Astrocyte (in vitro differentiated cells and primary cell): ENCODE data around the gene TNNT3. TPM values are rescaled to one million over a fixed set of nuclear protein-coding genes. Genes with fewer than 3 reads are reported as not detected.

Source experiments
- DNase-seq: peaks from one replicate; pipeline ENCODE4 v3.0.0-alpha.2; 2010; ENCODE audit warnings: low read depth
- FAIRE-seq: peaks from 2 replicates; lab custom pipeline; 2011; peaks lifted over from hg19 to GRCh38; lab: Jason Lieb, UNC
- H2AFZ ChIP-seq: 2 replicates; pipeline ENCODE4 v1.6.0; 2012; ENCODE audit warnings: low read depth, low read length, inconsistent platforms
- H3K27ac ChIP-seq: 2 replicates; pipeline ENCODE4 v1.5.1; 2011; ENCODE audit warnings: low read depth, low read length, inconsistent platforms
- H3K27me3 ChIP-seq: 2 replicates; pipeline ENCODE4 v1.6.0; 2011; ENCODE audit warnings: low read length, inconsistent platforms; ENCODE audit not compliant: insufficient read depth
- H3K36me3 ChIP-seq: 2 replicates; pipeline ENCODE4 v1.5.1; 2011; ENCODE audit warnings: low read length, inconsistent platforms; ENCODE audit not compliant: insufficient read depth
- H3K4me1 ChIP-seq: 2 replicates; pipeline ENCODE4 v1.5.1; 2011; ENCODE audit warnings: low read length, inconsistent platforms; ENCODE audit not compliant: insufficient read depth
- H3K4me2 ChIP-seq: 2 replicates; pipeline ENCODE4 v1.6.0; 2012; ENCODE audit warnings: low read length, inconsistent platforms
- H3K4me3 ChIP-seq: 2 replicates; pipeline ENCODE4 v1.5.1; 2011; ENCODE audit warnings: low read depth, mild to moderate bottlenecking, low read length, inconsistent platforms; ENCODE audit not compliant: insufficient read depth
- H3K79me2 ChIP-seq: 2 replicates; pipeline ENCODE4 v1.6.0; 2012; ENCODE audit warnings: mild to moderate bottlenecking, low read length, inconsistent platforms; ENCODE audit not compliant: insufficient read depth
- H3K9ac ChIP-seq: 2 replicates; pipeline ENCODE4 v1.6.0; 2012; ENCODE audit warnings: mild to moderate bottlenecking, low read length, inconsistent platforms
- H3K9me3 ChIP-seq: 2 replicates; pipeline ENCODE4 v1.5.1; 2012; ENCODE audit warnings: low read depth, mild to moderate bottlenecking, low read length, inconsistent platforms; ENCODE audit not compliant: insufficient read depth
- H4K20me1 ChIP-seq: 2 replicates; pipeline ENCODE4 v1.6.0; 2012; ENCODE audit warnings: low read length, inconsistent platforms; ENCODE audit not compliant: insufficient read depth
- H3K27ac Mint-ChIP-seq: one replicate; pipeline ENCODE4 v1.8.0; 2021; ENCODE audit warnings: mild to moderate bottlenecking, mixed read lengths; ENCODE audit not compliant: unreplicated experiment
- H3K27me3 Mint-ChIP-seq: one replicate; pipeline ENCODE4 v1.8.0; 2021; ENCODE audit warnings: low read depth, mixed read lengths; ENCODE audit not compliant: unreplicated experiment
- H3K36me3 Mint-ChIP-seq: one replicate; pipeline ENCODE4 v1.8.0; 2021; ENCODE audit warnings: low read depth, mixed read lengths; ENCODE audit not compliant: unreplicated experiment
- H3K4me1 Mint-ChIP-seq: one replicate; pipeline ENCODE4 v1.8.0; 2021; ENCODE audit warnings: low read depth, mixed read lengths; ENCODE audit not compliant: unreplicated experiment
- H3K4me3 Mint-ChIP-seq: one replicate; pipeline ENCODE4 v1.8.0; 2021; ENCODE audit warnings: mild to moderate bottlenecking, moderate library complexity, mixed read lengths; ENCODE audit not compliant: unreplicated experiment
- H3K9me3 Mint-ChIP-seq: one replicate; pipeline ENCODE4 v1.8.0; 2021; ENCODE audit warnings: mild to moderate bottlenecking, mixed read lengths; ENCODE audit not compliant: unreplicated experiment
- EZH2 ChIP-seq: IDR thresholded peaks from 2 replicates; pipeline ENCODE4 v1.6.1; 2012; ENCODE audit warnings: mild to moderate bottlenecking, low read length, inconsistent platforms; ENCODE audit not compliant: insufficient read depth
- total RNA-seq: library from RNA; stranded (reverse); gene quantifications from 2 replicates; pipeline ENCODE4 v1.2.1, GENCODE V29; 2021
- TF ChIP-seq, protein P1 (sequence below): IDR thresholded peaks from 2 replicates; pipeline ENCODE4 v1.5.1; 2011; ENCODE audit warnings: low read depth, mild to moderate bottlenecking, inconsistent platforms, low read length, moderate library complexity; ENCODE audit not compliant: insufficient read depth

TNNT3 gene
- total RNA-seq, 1 donor from 2014 or later, result not detected

DNA sequence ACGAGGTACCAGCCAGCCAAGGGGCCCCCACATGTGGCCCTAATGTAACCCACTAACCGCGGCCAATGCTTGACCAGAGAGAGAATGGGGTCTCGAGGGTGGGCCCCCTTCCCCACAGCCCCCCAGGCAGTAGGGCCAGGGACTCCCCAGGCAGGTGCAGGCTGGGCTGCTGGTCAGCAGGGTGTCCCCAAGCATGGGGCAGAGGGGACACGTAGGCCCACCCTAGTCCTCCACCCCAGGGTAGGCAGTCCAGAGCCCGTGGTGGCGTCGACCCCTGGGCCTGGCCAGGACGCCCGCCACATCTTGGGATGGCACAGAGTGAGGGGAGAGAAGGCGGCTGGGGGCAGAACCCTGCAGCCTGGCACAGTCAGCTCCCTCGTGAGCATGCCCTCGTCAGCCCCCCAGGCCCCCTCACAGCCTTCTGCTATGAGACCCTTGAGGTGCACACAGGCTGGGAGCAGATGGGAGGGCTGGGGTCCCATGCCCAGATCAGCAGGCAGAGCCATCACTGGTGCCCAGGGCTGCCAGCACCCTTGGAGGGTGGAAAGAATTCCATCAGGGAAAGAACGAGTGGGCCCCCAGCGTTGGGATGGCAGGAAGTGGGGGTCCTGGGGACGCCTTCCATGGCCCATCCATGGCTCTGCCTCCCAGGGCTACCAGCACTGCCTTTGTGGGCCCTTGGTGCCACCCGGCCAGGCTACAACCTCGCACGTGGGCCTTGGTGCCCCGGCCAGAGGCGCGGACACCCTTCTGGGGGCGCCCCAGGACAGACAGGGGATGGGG is 6.1 kb downstream of the TNNT3 start:
- H3K36me3 Mint-ChIP-seq, result no peaks in the 10 kb centered on the region
- no peak overlapping the region for H3K9ac ChIP-seq
- H3K4me1 Mint-ChIP-seq, result peaks cover 4% of the 10 kb centered on the region
- H3K27me3 ChIP-seq, result peaks cover 2% of the 10 kb centered on the region
- no peak overlapping the region for H3K27ac Mint-ChIP-seq
- no peak overlapping the region for H3K4me3 Mint-ChIP-seq
- DNase-seq (no peak), FAIRE-seq (no peak)
- H3K4me2 ChIP-seq, result no peak overlapping the region
- no peaks in the 10 kb centered on the region for H4K20me1 ChIP-seq
- no peak overlapping the region for H3K27ac ChIP-seq
- no peak overlapping the region for H2AFZ ChIP-seq
- no peaks in the 10 kb centered on the region for H3K79me2 ChIP-seq
- H3K27me3 Mint-ChIP-seq, result peaks cover 15% of the 10 kb centered on the region
- H3K4me1 ChIP-seq, result no peaks in the 10 kb centered on the region
- H3K9me3 Mint-ChIP-seq, result no peaks in the 10 kb centered on the region
- H3K36me3 ChIP-seq, result no peaks in the 10 kb centered on the region
- TF ChIP-seq, protein P1, sequence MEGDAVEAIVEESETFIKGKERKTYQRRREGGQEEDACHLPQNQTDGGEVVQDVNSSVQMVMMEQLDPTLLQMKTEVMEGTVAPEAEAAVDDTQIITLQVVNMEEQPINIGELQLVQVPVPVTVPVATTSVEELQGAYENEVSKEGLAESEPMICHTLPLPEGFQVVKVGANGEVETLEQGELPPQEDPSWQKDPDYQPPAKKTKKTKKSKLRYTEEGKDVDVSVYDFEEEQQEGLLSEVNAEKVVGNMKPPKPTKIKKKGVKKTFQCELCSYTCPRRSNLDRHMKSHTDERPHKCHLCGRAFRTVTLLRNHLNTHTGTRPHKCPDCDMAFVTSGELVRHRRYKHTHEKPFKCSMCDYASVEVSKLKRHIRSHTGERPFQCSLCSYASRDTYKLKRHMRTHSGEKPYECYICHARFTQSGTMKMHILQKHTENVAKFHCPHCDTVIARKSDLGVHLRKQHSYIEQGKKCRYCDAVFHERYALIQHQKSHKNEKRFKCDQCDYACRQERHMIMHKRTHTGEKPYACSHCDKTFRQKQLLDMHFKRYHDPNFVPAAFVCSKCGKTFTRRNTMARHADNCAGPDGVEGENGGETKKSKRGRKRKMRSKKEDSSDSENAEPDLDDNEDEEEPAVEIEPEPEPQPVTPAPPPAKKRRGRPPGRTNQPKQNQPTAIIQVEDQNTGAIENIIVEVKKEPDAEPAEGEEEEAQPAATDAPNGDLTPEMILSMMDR, result no peak
- TF ChIP-seq EZH2, result no peak
- no peak overlapping the region for H3K4me3 ChIP-seq
- no peaks in the 10 kb centered on the region for H3K9me3 ChIP-seq

GRCh38 chr11:1926156-1927025 is 6.9 kb downstream of the TNNT3 start:
- H3K9me3 Mint-ChIP-seq, result no peaks in the 10 kb centered on the region
- no peak overlapping the region for H3K9ac ChIP-seq
- H3K79me2 ChIP-seq, result no peaks in the 10 kb centered on the region
- no peaks in the 10 kb centered on the region for H3K36me3 Mint-ChIP-seq
- no peaks in the 10 kb centered on the region for H4K20me1 ChIP-seq
- H3K27ac ChIP-seq, result no peak overlapping the region
- no peaks in the 10 kb centered on the region for H3K4me1 ChIP-seq
- no peaks in the 10 kb centered on the region for H3K9me3 ChIP-seq
- peaks cover under 1% of the 10 kb centered on the region for H3K27me3 ChIP-seq
- no peak overlapping the region for H3K4me3 Mint-ChIP-seq
- FAIRE-seq (no peak), DNase-seq (no peak)
- no peak overlapping the region for H3K27ac Mint-ChIP-seq
- H3K36me3 ChIP-seq, result no peaks in the 10 kb centered on the region
- peaks cover 4% of the 10 kb centered on the region for H3K4me1 Mint-ChIP-seq
- no peak for TF ChIP-seq EZH2
- TF ChIP-seq, protein P1, result no peak
- no peak overlapping the region for H3K4me2 ChIP-seq
- H2AFZ ChIP-seq, result no peak overlapping the region
- H3K27me3 Mint-ChIP-seq, result peaks cover 15% of the 10 kb centered on the region
- H3K4me3 ChIP-seq, result no peak overlapping the region
